ENCODE measurements around the gene SAYSD1.

The SAYSD1 gene

GRCh38 chr6:39080246-39080875, 34.6 kb downstream of the SAYSD1 start:
- Histone ChIP-seq H3K27me3 (replicated peaks) (no peaks in the 10 kb centered on the region), H3K36me3 (replicated peaks) (no peaks in the 10 kb centered on the region), H3K27ac (no peak overlapping the region), H3K4me3 (ENCODE audit: low read depth, low read length) (no peak overlapping the region)
- DNase-seq = no peak
- in situ Hi-C loops (cut with HindIII; ENCODE audit: low pct_ligation_motif_present, low sequenced_read_pairs) = no loop called here
- no peak for TF ChIP-seq CTCF (IDR thresholded peaks at IDR 0.05; ENCODE audit: low read depth, low read length, missing control alignments)

- Histone ChIP-seq H3K27ac (no peak overlapping the region), H3K27me3 (replicated peaks) (no peaks in the 10 kb centered on the region), H3K36me3 (replicated peaks) (no peaks in the 10 kb centered on the region), H3K4me3 (ENCODE audit: low read depth, low read length) (no peak overlapping the region)
- TF ChIP-seq CTCF (IDR thresholded peaks at IDR 0.05; ENCODE audit: low read depth, low read length, missing control alignments) = no peak
- in situ Hi-C loops (cut with HindIII; ENCODE audit: low pct_ligation_motif_present, low sequenced_read_pairs) = no loop called here
- DNase-seq = no peak
These were observed 35.5 kb downstream of the SAYSD1 start for GRCh38 chr6:39079197-39080125.

GRCh38 chr6:39078695-39079094, 36.3 kb downstream of the SAYSD1 start:
- H3K4me3 ChIP-seq (ENCODE audit: low read depth, low read length) = no peak overlapping the region
- DNase-seq = no peak
- in situ Hi-C loops (cut with HindIII; ENCODE audit: low pct_ligation_motif_present, low sequenced_read_pairs) = no loop called here
- H3K36me3 ChIP-seq (replicated peaks) = no peaks in the 10 kb centered on the region
- H3K27ac ChIP-seq = no peak overlapping the region
- TF ChIP-seq CTCF (IDR thresholded peaks at IDR 0.05; ENCODE audit: low read depth, low read length, missing control alignments) = no peak
- no peaks in the 10 kb centered on the region for H3K27me3 ChIP-seq (replicated peaks)

- Histone ChIP-seq H3K27me3 (replicated peaks) (no peaks in the 10 kb centered on the region), H3K4me3 (ENCODE audit: low read depth, low read length) (no peak overlapping the region), H3K36me3 (replicated peaks) (no peaks in the 10 kb centered on the region), H3K27ac (no peak overlapping the region)
- DNase-seq = no peak
- in situ Hi-C loops (cut with HindIII; ENCODE audit: low pct_ligation_motif_present, low sequenced_read_pairs) = no loop called here
- TF ChIP-seq CTCF (IDR thresholded peaks at IDR 0.05; ENCODE audit: low read depth, low read length, missing control alignments) = no peak
These were observed 36.9 kb downstream of the SAYSD1 start for GRCh38 chr6:39077882-39078594.

- no peak for TF ChIP-seq CTCF (IDR thresholded peaks at IDR 0.05; ENCODE audit: low read depth, low read length, missing control alignments)
- in situ Hi-C loops (cut with HindIII; ENCODE audit: low pct_ligation_motif_present, low sequenced_read_pairs) = no loop called here
- Histone ChIP-seq H3K4me3 (ENCODE audit: low read depth, low read length) (no peak overlapping the region), H3K27ac (no peak overlapping the region), H3K36me3 (replicated peaks) (no peaks in the 10 kb centered on the region), H3K27me3 (replicated peaks) (no peaks in the 10 kb centered on the region)
- DNase-seq = no peak
These were observed 38.1 kb downstream of the SAYSD1 start for GRCh38 chr6:39076623-39077535.

Data from brain microvascular endothelial cell (primary cell).